NT2/D1 (cell line): ENCODE results near the gene RIPOR3.

Experiments used
- DNase-seq: peaks from one replicate; pipeline ENCODE4 v3.0.0-alpha.2; 2011; ENCODE audit warnings: low read depth, low spot score
- H3K27me3 ChIP-seq: 2 replicates; pipeline ENCODE4 v1.6.0; 2011; ENCODE audit warnings: mild to moderate bottlenecking; ENCODE audit not compliant: insufficient read length, insufficient read depth
- H3K36me3 ChIP-seq: 2 replicates; pipeline ENCODE4 v1.6.1; 2011; ENCODE audit warnings: mild to moderate bottlenecking, low read length, mixed read lengths; ENCODE audit not compliant: insufficient read depth, insufficient read length
- H3K4me1 ChIP-seq: 2 replicates; pipeline ENCODE4 v1.5.1; 2011; ENCODE audit not compliant: insufficient read depth, insufficient read length
- H3K4me3 ChIP-seq: 2 replicates; pipeline ENCODE4 v1.5.1; 2011; ENCODE audit warnings: low read depth; ENCODE audit not compliant: insufficient read length
- H3K9ac ChIP-seq: 2 replicates; pipeline ENCODE4 v1.6.0; 2011; ENCODE audit warnings: low read depth; ENCODE audit not compliant: insufficient read length
- H3K9me3 ChIP-seq: 2 replicates; pipeline ENCODE4 v1.5.1; 2011; ENCODE audit warnings: mild to moderate bottlenecking, low read length; ENCODE audit not compliant: insufficient read depth
- SUZ12 ChIP-seq: IDR thresholded peaks from 2 replicates; pipeline ENCODE4 v1.6.1; 2011; ENCODE audit not compliant: insufficient read length, insufficient read depth; ENCODE audit errors: extremely low read depth
- YY1 ChIP-seq: IDR thresholded peaks from 2 replicates; pipeline ENCODE4 v1.6.1; 2011; ENCODE audit not compliant: insufficient read length, insufficient read depth
- ZNF274 ChIP-seq: IDR thresholded peaks from 2 replicates; pipeline ENCODE4 v1.6.1; 2011; ENCODE audit warnings: mild to moderate bottlenecking, low read depth, low read length

RIPOR3 gene

GRCh38 chr20:50550531-50550930, 140.8 kb downstream of the RIPOR3 start:
- Histone ChIP-seq H3K9me3 (no peaks in the 10 kb centered on the region), H3K36me3 (peaks cover 16% of the 10 kb centered on the region), H3K4me1 (no peaks in the 10 kb centered on the region), H3K9ac (no peak overlapping the region), H3K4me3 (no peak overlapping the region), H3K27me3 (no peaks in the 10 kb centered on the region)
- DNase-seq, result no peak
- no peak for TF ChIP-seq ZNF274
- no peak for TF ChIP-seq SUZ12
- TF ChIP-seq YY1, result no peak

GRCh38 chr20:50548396-50548795, 142.9 kb downstream of the RIPOR3 start:
- H3K9me3 ChIP-seq, result no peaks in the 10 kb centered on the region
- TF ChIP-seq SUZ12, result no peak
- no peak for TF ChIP-seq YY1
- TF ChIP-seq ZNF274, result no peak
- peaks cover 16% of the 10 kb centered on the region for H3K36me3 ChIP-seq
- DNase-seq, result no peak
- no peak overlapping the region for H3K4me3 ChIP-seq
- no peak overlapping the region for H3K9ac ChIP-seq
- no peaks in the 10 kb centered on the region for H3K4me1 ChIP-seq
- no peaks in the 10 kb centered on the region for H3K27me3 ChIP-seq

- H3K9me3 ChIP-seq, result no peaks in the 10 kb centered on the region
- no peak overlapping the region for H3K4me3 ChIP-seq
- H3K36me3 ChIP-seq, result peaks cover 16% of the 10 kb centered on the region
- H3K27me3 ChIP-seq, result no peaks in the 10 kb centered on the region
- TF ChIP-seq ZNF274 (no peak), YY1 (no peak), SUZ12 (no peak)
- no peaks in the 10 kb centered on the region for H3K4me1 ChIP-seq
- DNase-seq, result no peak
- H3K9ac ChIP-seq, result no peak overlapping the region
Observed at GRCh38 chr20:50547964-50548363, 143.4 kb downstream of the RIPOR3 start.

- Histone ChIP-seq H3K4me1 (no peaks in the 10 kb centered on the region), H3K36me3 (peaks cover 16% of the 10 kb centered on the region), H3K9ac (no peak overlapping the region), H3K9me3 (no peaks in the 10 kb centered on the region), H3K27me3 (no peaks in the 10 kb centered on the region), H3K4me3 (no peak overlapping the region)
- no peak for TF ChIP-seq SUZ12
- TF ChIP-seq YY1, result no peak
- no peak for TF ChIP-seq ZNF274
- no peak for DNase-seq
Observed at GRCh38 chr20:50546729-50547314, 144.5 kb downstream of the RIPOR3 start.

GRCh38 chr20:50545126-50545525, 146.2 kb downstream of the RIPOR3 start:
- no peak for DNase-seq
- TF ChIP-seq YY1, result no peak
- no peak for TF ChIP-seq ZNF274
- no peak for TF ChIP-seq SUZ12
- H3K27me3 ChIP-seq, result no peaks in the 10 kb centered on the region
- H3K9me3 ChIP-seq, result no peaks in the 10 kb centered on the region
- H3K9ac ChIP-seq, result no peak overlapping the region
- H3K36me3 ChIP-seq, result peaks cover 16% of the 10 kb centered on the region
- peaks cover 3% of the 10 kb centered on the region for H3K4me1 ChIP-seq
- no peak overlapping the region for H3K4me3 ChIP-seq

GRCh38 chr20:50543326-50543725, 148.0 kb downstream of the RIPOR3 start:
- no peak for DNase-seq
- peaks cover 3% of the 10 kb centered on the region for H3K4me1 ChIP-seq
- H3K4me3 ChIP-seq, result no peak overlapping the region
- TF ChIP-seq YY1 (no peak), ZNF274 (no peak)
- peaks cover 8% of the 10 kb centered on the region for H3K36me3 ChIP-seq
- no peaks in the 10 kb centered on the region for H3K27me3 ChIP-seq
- H3K9ac ChIP-seq, result no peak overlapping the region
- no peaks in the 10 kb centered on the region for H3K9me3 ChIP-seq

GRCh38 chr20:50541606-50542041, 149.7 kb downstream of the RIPOR3 start:
- no peak overlapping the region for H3K9ac ChIP-seq
- no peak for TF ChIP-seq SUZ12
- no peak for TF ChIP-seq ZNF274
- TF ChIP-seq YY1, result no peak
- DNase-seq, result no peak
- peaks cover 3% of the 10 kb centered on the region for H3K4me1 ChIP-seq
- H3K36me3 ChIP-seq, result peaks cover 1% of the 10 kb centered on the region
- no peaks in the 10 kb centered on the region for H3K27me3 ChIP-seq
- no peak overlapping the region for H3K4me3 ChIP-seq
- no peaks in the 10 kb centered on the region for H3K9me3 ChIP-seq
